Panc1 (cell line): Measurements from ENCODE around the gene NARF.

Experiments
- CTCF ChIP-seq: fragments of 450-650 bp; IDR thresholded peaks from 2 replicates; pipeline ENCODE4 v1.5.1; 2017; ENCODE audit warnings: mild to moderate bottlenecking
- POLR2AphosphoS5 ChIP-seq: IDR thresholded peaks from 2 replicates; pipeline ENCODE4 v1.6.1; 2012; ENCODE audit warnings: mild to moderate bottlenecking, low read depth, low read length, moderate library complexity

- TF ChIP-seq CTCF: no peak
- no peak for TF ChIP-seq POLR2AphosphoS5
Observed at GRCh38 chr17:82452162-82452561, 6.4 kb upstream of the NARF start.
